ENCODE results near the gene PNLIPRP2. TPM values are rescaled to one million over a fixed set of nuclear protein-coding genes. Genes with fewer than 3 reads are reported as not detected.

Gene PNLIPRP2
- 0.09 TPM in 1 of 5 replicates, not detected in the others for total RNA-seq (2022; extraction: Qiagen RNA extraction; ENCODE audit: low read depth)

GRCh38 chr10:116620423-116621400 is at the start of gene PNLIPRP2:
PNLIPRP2 (plus strand) TSS chr10:116620953.

DNA sequence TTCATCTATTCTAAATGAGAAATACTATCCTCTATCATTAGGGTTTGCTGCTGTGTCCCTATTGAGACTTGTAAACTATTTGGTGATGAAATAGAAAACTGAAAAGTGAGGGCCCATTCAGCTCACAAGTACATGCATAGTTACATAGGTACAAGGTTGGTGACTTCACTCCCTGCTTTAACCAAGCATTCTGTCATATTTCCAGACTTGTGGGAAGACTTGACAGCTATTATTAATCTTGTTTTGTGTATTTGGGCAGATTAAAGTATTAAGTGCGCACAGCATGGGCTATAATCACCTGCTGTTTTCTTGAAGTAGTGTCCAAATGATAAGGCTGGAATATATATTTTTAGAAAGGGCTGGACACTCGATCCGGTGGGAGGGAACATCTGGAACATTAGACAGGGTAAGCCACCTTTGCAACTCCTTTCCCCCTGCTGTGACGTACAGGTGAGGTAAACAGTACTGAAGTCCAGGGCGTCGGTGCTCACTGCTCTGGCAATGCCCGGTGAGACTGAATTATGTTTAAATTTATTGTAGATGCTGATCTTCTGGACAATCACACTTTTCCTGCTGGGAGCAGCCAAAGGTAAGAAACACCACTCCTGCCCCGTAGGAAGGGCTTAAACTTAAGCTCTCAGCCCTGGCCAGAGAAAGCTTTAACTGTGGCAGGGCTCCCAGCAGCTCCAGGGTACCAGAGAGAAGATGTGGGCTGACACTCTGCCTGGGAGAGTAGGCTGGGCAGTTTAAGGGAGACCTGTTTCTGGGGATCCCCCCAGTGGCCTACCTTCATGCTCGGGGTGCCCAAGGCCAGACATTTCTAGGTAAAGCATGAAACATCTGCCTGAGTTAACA is 29.9 kb upstream of the PNLIPRP2 start, which contains the start of gene PNLIPRP1:
PNLIPRP1 (plus strand) TSS at position 370 of the 855 bp plus-strand sequence; CDS start at position 541, 171 bp downstream.

Other genes starting within 250 kb of the PNLIPRP2 start
- gene PNLIPRP3, start 193.1 kb upstream of the PNLIPRP2 start, total RNA-seq (2022; extraction: Qiagen RNA extraction; ENCODE audit: low read depth) = not detected in 5 replicates
- gene PNLIP, start 75.0 kb upstream of the PNLIPRP2 start, total RNA-seq (2022; extraction: Qiagen RNA extraction; ENCODE audit: low read depth) = not detected in 5 replicates
- not detected in 5 replicates for gene PNLIPRP1, start 30.0 kb upstream of the PNLIPRP2 start, total RNA-seq (2022; extraction: Qiagen RNA extraction; ENCODE audit: low read depth)
- gene HSPA12A, start 121.6 kb downstream of the PNLIPRP2 start, total RNA-seq (2022; extraction: Qiagen RNA extraction; ENCODE audit: low read depth) = 9.3 to 12.5 TPM (median 11.2 TPM) in 5 replicates
- gene ENO4, start 228.5 kb downstream of the PNLIPRP2 start, total RNA-seq (2022; extraction: Qiagen RNA extraction; ENCODE audit: low read depth) = 0.13 to 0.54 TPM (median 0.18 TPM) in 4 of 5 replicates, not detected in the other

All from A549 treated with GW870086 at 1 μM for 4 hours (cell line).